Transverse colon (tissue), 4 donors: ENCODE data around the gene FOXD2. TPM values are rescaled to one million over a fixed set of nuclear protein-coding genes. Genes with fewer than 3 reads are reported as not detected.

ENCODE experiments used
- DNase-seq: peaks from one replicate; pipeline ENCODE4 v3.0.0-alpha.2; 2019
- H3K27ac ChIP-seq, 4 donors: fragments of 200-600 bp; sonication (generic); 2 replicates each; pipeline ENCODE4 v1.5.1; 2016 to 2018; ENCODE audit warnings: inconsistent platforms in 4 of 4
- H3K27me3 ChIP-seq: fragments of 200-600 bp; sonication (generic); 2 replicates; pipeline ENCODE4 v1.5.1; 2017; ENCODE audit warnings: inconsistent platforms
- H3K36me3 ChIP-seq, 4 donors: fragments of 200-600 bp; sonication (generic); 2 replicates each; pipeline ENCODE4 v1.5.1; 2017 to 2019; ENCODE audit warnings: inconsistent platforms in 4 of 4
- H3K4me1 ChIP-seq, 4 donors: fragments of 200-600 bp; sonication (generic); 2 replicates each; pipeline ENCODE4 v1.5.1; 2017 to 2020; ENCODE audit warnings: inconsistent platforms in 4 of 4
- H3K4me3 ChIP-seq, 4 donors: fragments of 200-600 bp; sonication (generic); 1 replicate in 1 of 4; 2 replicates in 3 of 4; pipeline versions ENCODE4 v1.5.1 to v1.6.1; 2017 to 2019; ENCODE audit warnings: inconsistent platforms in 4 of 4
- H3K9me3 ChIP-seq, 2 donors: fragments of 200-600 bp; sonication (generic); 2 replicates each; pipeline ENCODE4 v1.5.1; 2017 to 2019; ENCODE audit warnings: inconsistent platforms in 2 of 2
- EP300 ChIP-seq: sonication (generic); formaldehyde crosslinking; IDR thresholded peaks from one replicate; pipeline ENCODE4 v1.6.1; 2017; ENCODE audit warnings: antibody characterized with exemption, low read depth
- POLR2A ChIP-seq: fragments of 450-650 bp; IDR thresholded peaks from one replicate; pipeline ENCODE4 v1.6.1; 2016; ENCODE audit warnings: antibody characterized with exemption, mild to moderate bottlenecking, moderate library complexity
- POLR2AphosphoS5 ChIP-seq, 3 donors: sonication (generic); formaldehyde crosslinking; IDR thresholded peaks; one replicate each; pipeline ENCODE4 v1.6.1; 2016; ENCODE audit warnings: antibody characterized with exemption in 3 of 3
- WGBS, 2 donors: methylation state at CpG; one replicate each; pipeline ENCODE4 v1.1.5; 2018; ENCODE audit warnings: low coverage in 1 of 2; 5-methylcytosine and 5-hydroxymethylcytosine counted together
- in situ Hi-C, 4 donors: fragments of 200-750 bp; cut with MboI; loops; one replicate each; pipeline versions ENCODE4 v1.15.0 to v1.15.1; 2017; ENCODE audit warnings: low sequenced_read_pairs in 3 of 4, low pct_ligation_motif_present in 1 of 4, low pct_unique_long_range_greater_than_20kb in 1 of 4
- intact Hi-C: fragments of 100-400 bp; cut with DNase I; formaldehyde crosslinking; loops from one replicate; pipeline ENCODE4 v1.15.1; 2023; ENCODE audit warnings: low total_unique reads
- total RNA-seq, 4 donors: library from RNA; depleted of rRNA; stranded (reverse); fragments of >200 nt; gene quantifications; one replicate each; pipeline ENCODE4 v1.1.0, GENCODE V29; 2016
- TF ChIP-seq, protein P1 (sequence below), 5 experiments: fragments of 200-600 bp in 3 of 5; fragments of 450-650 bp in 2 of 5; sonication (generic) in 3 of 5; IDR thresholded peaks; 1 replicate in 2 of 5; 2 replicates in 3 of 5; pipeline ENCODE4 v1.5.1; 2016 to 2017; ENCODE audit warnings: antibody characterized with exemption in 5 of 5, inconsistent platforms in 3 of 5, mild to moderate bottlenecking in 2 of 5, moderate library complexity in 1 of 5

Gene FOXD2
- total RNA-seq, result 10 to 100 TPM; 15.8 to 20.9 (median 17.2) TPM

- Histone ChIP-seq H3K4me1 (peaks cover 4 to 45% (median 28%) of the 10 kb centered on the region in 4 donors), H3K27ac (peak within 1 kb of the TSS; percentile 85 to 95 (median 91)), H3K4me3 (peak within 1 kb of the TSS; percentile 61 to 85 (median 72)), H3K9me3 (no peaks in the 10 kb centered on the region), H3K36me3 (no peaks in the 10 kb centered on the region), H3K27me3 (peaks cover 92% of the 10 kb centered on the region)
- TF ChIP-seq POLR2A (peak; percentile 83), POLR2AphosphoS5 (IDR thresholded peaks at IDR 0.05) (peak; percentile 74 to 86 (median 84)), EP300 (no peak)
- TF ChIP-seq, protein P1, sequence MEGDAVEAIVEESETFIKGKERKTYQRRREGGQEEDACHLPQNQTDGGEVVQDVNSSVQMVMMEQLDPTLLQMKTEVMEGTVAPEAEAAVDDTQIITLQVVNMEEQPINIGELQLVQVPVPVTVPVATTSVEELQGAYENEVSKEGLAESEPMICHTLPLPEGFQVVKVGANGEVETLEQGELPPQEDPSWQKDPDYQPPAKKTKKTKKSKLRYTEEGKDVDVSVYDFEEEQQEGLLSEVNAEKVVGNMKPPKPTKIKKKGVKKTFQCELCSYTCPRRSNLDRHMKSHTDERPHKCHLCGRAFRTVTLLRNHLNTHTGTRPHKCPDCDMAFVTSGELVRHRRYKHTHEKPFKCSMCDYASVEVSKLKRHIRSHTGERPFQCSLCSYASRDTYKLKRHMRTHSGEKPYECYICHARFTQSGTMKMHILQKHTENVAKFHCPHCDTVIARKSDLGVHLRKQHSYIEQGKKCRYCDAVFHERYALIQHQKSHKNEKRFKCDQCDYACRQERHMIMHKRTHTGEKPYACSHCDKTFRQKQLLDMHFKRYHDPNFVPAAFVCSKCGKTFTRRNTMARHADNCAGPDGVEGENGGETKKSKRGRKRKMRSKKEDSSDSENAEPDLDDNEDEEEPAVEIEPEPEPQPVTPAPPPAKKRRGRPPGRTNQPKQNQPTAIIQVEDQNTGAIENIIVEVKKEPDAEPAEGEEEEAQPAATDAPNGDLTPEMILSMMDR (IDR thresholded peaks at IDR 0.05), result peak; percentile 97 to 100 (median 98)
- intact Hi-C loops (no loop called here), in situ Hi-C loops (loop anchor here in 2 of 4 donors (10.0 to 25.0 kb wide), 2 partner anchors 267 to 275 kb away; no protein-coding TSS in a partner anchor)
- WGBS, 2 donors, result 0% methylated on average over 72 of the region's 80 CpGs; no CpG with 5 or more reads in 1 of the 2 donors
- DNase-seq, result peak; percentile 94
These were observed at the start of gene FOXD2 for GRCh38 chr1:47437447-47438164. FOXD2 (plus strand) TSS chr1:47438044; CDS start chr1:47438136, 92 bp downstream.

DNA sequence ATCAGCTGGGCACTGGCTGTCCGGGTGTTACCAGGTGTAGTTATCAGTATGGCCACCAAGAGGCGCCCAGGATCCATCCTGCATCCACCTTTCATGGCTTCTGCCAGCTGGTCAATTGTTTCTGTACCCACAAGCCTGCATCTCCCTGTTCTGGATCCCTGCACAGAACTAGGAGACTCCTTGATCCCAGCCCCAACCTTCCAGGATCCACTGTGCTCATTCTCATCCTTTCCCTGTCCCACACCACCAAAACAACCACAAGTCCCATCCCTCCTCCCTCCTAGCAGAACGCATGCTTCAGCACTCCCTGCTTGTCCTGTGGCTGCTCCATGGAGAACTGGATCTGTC, 49.0 kb upstream of the FOXD2 start:
- Histone ChIP-seq H3K9me3 (no peaks in the 10 kb centered on the region), H3K4me3 (no peak overlapping the region), H3K4me1 (peaks cover 0 to 16% (median 7%) of the 10 kb centered on the region in 4 donors), H3K27ac (no peak overlapping the region), H3K36me3 (no peaks in the 10 kb centered on the region), H3K27me3 (no peaks in the 10 kb centered on the region)
- DNase-seq, result peak; percentile 73
- TF ChIP-seq POLR2A (no peak), EP300 (no peak), POLR2AphosphoS5 (IDR thresholded peaks at IDR 0.05) (peak in 1 of 3 donors; percentile 2)
- TF ChIP-seq, protein P1 (IDR thresholded peaks at IDR 0.05), result peak; percentile 62 to 79 (median 72)
- WGBS, 2 donors, result 27% methylated on average over 3 of the region's 3 CpGs; no CpG with 5 or more reads in 1 of the 2 donors
- intact Hi-C loops, result no loop called here
- in situ Hi-C loops, result no loop called here

GRCh38 chr1:47389731-47390130, 48.1 kb upstream of the FOXD2 start:
- Histone ChIP-seq H3K4me3 (no peak overlapping the region), H3K4me1 (peaks cover 0 to 16% (median 7%) of the 10 kb centered on the region in 4 donors), H3K9me3 (no peaks in the 10 kb centered on the region), H3K27ac (peak overlapping the region in 2 of 4 donors; percentile 11 to 52), H3K36me3 (no peaks in the 10 kb centered on the region), H3K27me3 (no peaks in the 10 kb centered on the region)
- intact Hi-C loops (no loop called here), in situ Hi-C loops (no loop called here)
- WGBS, 2 donors, result 22 to 28% methylated on average over 2 of the region's 2 CpGs
- TF ChIP-seq POLR2A (no peak), POLR2AphosphoS5 (IDR thresholded peaks at IDR 0.05) (peak in 1 of 3 donors; percentile 23), EP300 (no peak)
- TF ChIP-seq, protein P1 (IDR thresholded peaks at IDR 0.05), result no peak
- no peak for DNase-seq

- no peaks in the 10 kb centered on the region for H3K9me3 ChIP-seq
- no peaks in the 10 kb centered on the region for H3K36me3 ChIP-seq
- 32 to 50% methylated on average over 1 to 2 of the region's 2 CpGs for WGBS, 2 donors
- in situ Hi-C loops, result no loop called here
- no peak overlapping the region for H3K4me3 ChIP-seq
- intact Hi-C loops, result no loop called here
- TF ChIP-seq, protein P1 (IDR thresholded peaks at IDR 0.05), result no peak
- TF ChIP-seq POLR2A (no peak), EP300 (no peak), POLR2AphosphoS5 (IDR thresholded peaks at IDR 0.05) (no peak)
- peak; percentile 21 for DNase-seq
- H3K4me1 ChIP-seq, result peaks cover 0 to 16% (median 7%) of the 10 kb centered on the region in 4 donors
- peak overlapping the region in 1 of 4 donors; percentile 52 for H3K27ac ChIP-seq
- no peaks in the 10 kb centered on the region for H3K27me3 ChIP-seq
These were observed 47.0 kb upstream of the FOXD2 start for GRCh38 chr1:47390843-47391242.
